Measurements from ENCODE around the gene GSTO2.
A peak's percentile ranks its signal among the peaks of the same experiment; 100 is the strongest.

GSTO2 gene

GRCh38 chr10:104257235-104257634 lies 11.7 kb upstream of the GSTO2 start:
- Histone ChIP-seq H2AFZ (ENCODE audit: low read depth, low read length) (no peak overlapping the region), H3K27me3 (ENCODE audit: insufficient read depth, low read length) (no peaks in the 10 kb centered on the region), H3K4me1 (ENCODE audit: insufficient read depth, low read length) (peaks cover 18% of the 10 kb centered on the region), H3K9me3 (ENCODE audit: low read length) (no peaks in the 10 kb centered on the region), H3K36me3 (ENCODE audit: insufficient read depth, low read length) (peaks cover 33% of the 10 kb centered on the region), H3K4me3 (ENCODE audit: low read length) (no peak overlapping the region)

GRCh38 chr10:104258209-104258608 lies 10.8 kb upstream of the GSTO2 start:
- Histone ChIP-seq H3K36me3 (ENCODE audit: insufficient read depth, low read length) (peaks cover 33% of the 10 kb centered on the region), H2AFZ (ENCODE audit: low read depth, low read length) (no peak overlapping the region), H3K27me3 (ENCODE audit: insufficient read depth, low read length) (no peaks in the 10 kb centered on the region), H3K4me3 (ENCODE audit: low read length) (no peak overlapping the region), H3K9me3 (ENCODE audit: low read length) (no peaks in the 10 kb centered on the region), H3K4me1 (ENCODE audit: insufficient read depth, low read length) (peaks cover 18% of the 10 kb centered on the region)

GRCh38 chr10:104259456-104259855 lies 9.5 kb upstream of the GSTO2 start:
- peaks cover 10% of the 10 kb centered on the region for H3K4me1 ChIP-seq (ENCODE audit: insufficient read depth, low read length)
- no peak overlapping the region for H3K4me3 ChIP-seq (ENCODE audit: low read length)
- no peaks in the 10 kb centered on the region for H3K9me3 ChIP-seq (ENCODE audit: low read length)
- no peaks in the 10 kb centered on the region for H3K27me3 ChIP-seq (ENCODE audit: insufficient read depth, low read length)
- H3K36me3 ChIP-seq (ENCODE audit: insufficient read depth, low read length): peaks cover 33% of the 10 kb centered on the region
- no peak overlapping the region for H2AFZ ChIP-seq (ENCODE audit: low read depth, low read length)

- no peaks in the 10 kb centered on the region for H3K27me3 ChIP-seq (ENCODE audit: insufficient read depth, low read length)
- H2AFZ ChIP-seq (ENCODE audit: low read depth, low read length): no peak overlapping the region
- no peaks in the 10 kb centered on the region for H3K9me3 ChIP-seq (ENCODE audit: low read length)
- peaks cover 9% of the 10 kb centered on the region for H3K4me1 ChIP-seq (ENCODE audit: insufficient read depth, low read length)
- H3K4me3 ChIP-seq (ENCODE audit: low read length): no peak overlapping the region
- peaks cover 35% of the 10 kb centered on the region for H3K36me3 ChIP-seq (ENCODE audit: insufficient read depth, low read length)
Measured at GRCh38 chr10:104259999-104260774, 8.8 kb upstream of the GSTO2 start.

GRCh38 chr10:104260775-104261115 lies 8.2 kb upstream of the GSTO2 start:
- no peaks in the 10 kb centered on the region for H3K9me3 ChIP-seq (ENCODE audit: low read length)
- peaks cover 7% of the 10 kb centered on the region for H3K4me1 ChIP-seq (ENCODE audit: insufficient read depth, low read length)
- no peak overlapping the region for H2AFZ ChIP-seq (ENCODE audit: low read depth, low read length)
- no peaks in the 10 kb centered on the region for H3K27me3 ChIP-seq (ENCODE audit: insufficient read depth, low read length)
- peaks cover 40% of the 10 kb centered on the region for H3K36me3 ChIP-seq (ENCODE audit: insufficient read depth, low read length)
- no peak overlapping the region for H3K4me3 ChIP-seq (ENCODE audit: low read length)

- H2AFZ ChIP-seq (ENCODE audit: low read depth, low read length): no peak overlapping the region
- no peaks in the 10 kb centered on the region for H3K9me3 ChIP-seq (ENCODE audit: low read length)
- H3K4me3 ChIP-seq (ENCODE audit: low read length): no peak overlapping the region
- peaks cover 45% of the 10 kb centered on the region for H3K36me3 ChIP-seq (ENCODE audit: insufficient read depth, low read length)
- H3K27me3 ChIP-seq (ENCODE audit: insufficient read depth, low read length): no peaks in the 10 kb centered on the region
- H3K4me1 ChIP-seq (ENCODE audit: insufficient read depth, low read length): peaks cover 3% of the 10 kb centered on the region
Measured at GRCh38 chr10:104262055-104262454, 6.9 kb upstream of the GSTO2 start.

- no peaks in the 10 kb centered on the region for H3K27me3 ChIP-seq (ENCODE audit: insufficient read depth, low read length)
- H3K9me3 ChIP-seq (ENCODE audit: low read length): no peaks in the 10 kb centered on the region
- H2AFZ ChIP-seq (ENCODE audit: low read depth, low read length): no peak overlapping the region
- no peak overlapping the region for H3K4me3 ChIP-seq (ENCODE audit: low read length)
- peaks cover 16% of the 10 kb centered on the region for H3K4me1 ChIP-seq (ENCODE audit: insufficient read depth, low read length)
- H3K36me3 ChIP-seq (ENCODE audit: insufficient read depth, low read length): peaks cover 42% of the 10 kb centered on the region
Measured at GRCh38 chr10:104264783-104265182, 4.2 kb upstream of the GSTO2 start.

GRCh38 chr10:104267721-104268404 lies 1.1 kb upstream of the GSTO2 start:
- Histone ChIP-seq H3K36me3 (ENCODE audit: insufficient read depth, low read length) (peaks cover 23% of the 10 kb centered on the region), H3K4me1 (ENCODE audit: insufficient read depth, low read length) (peaks cover 14% of the 10 kb centered on the region), H2AFZ (ENCODE audit: low read depth, low read length) (no peak overlapping the region), H3K9me3 (ENCODE audit: low read length) (no peaks in the 10 kb centered on the region), H3K4me3 (ENCODE audit: low read length) (peak overlapping the region; percentile 93), H3K27me3 (ENCODE audit: insufficient read depth, low read length) (no peaks in the 10 kb centered on the region)

- Histone ChIP-seq H3K4me3 (ENCODE audit: low read length) (peak overlapping the region; percentile 93), H3K36me3 (ENCODE audit: insufficient read depth, low read length) (peaks cover 23% of the 10 kb centered on the region), H2AFZ (ENCODE audit: low read depth, low read length) (peak overlapping the region; percentile 88), H3K4me1 (ENCODE audit: insufficient read depth, low read length) (peaks cover 14% of the 10 kb centered on the region), H3K9me3 (ENCODE audit: low read length) (no peaks in the 10 kb centered on the region), H3K27me3 (ENCODE audit: insufficient read depth, low read length) (no peaks in the 10 kb centered on the region)
Measured at GRCh38 chr10:104268405-104268712, 625 bp upstream of the GSTO2 start.

- Histone ChIP-seq H3K27me3 (ENCODE audit: insufficient read depth, low read length) (peaks cover 13% of the 10 kb centered on the region), H3K4me3 (ENCODE audit: low read length) (no peak overlapping the region), H3K4me1 (ENCODE audit: insufficient read depth, low read length) (peaks cover 6% of the 10 kb centered on the region), H3K9me3 (ENCODE audit: low read length) (no peaks in the 10 kb centered on the region), H3K36me3 (ENCODE audit: insufficient read depth, low read length) (no peaks in the 10 kb centered on the region), H2AFZ (ENCODE audit: low read depth, low read length) (no peak overlapping the region)
Measured at GRCh38 chr10:104273286-104273685, 4.3 kb downstream of the GSTO2 start.

GRCh38 chr10:104273899-104274575 lies 5.1 kb downstream of the GSTO2 start:
- no peak overlapping the region for H3K4me3 ChIP-seq (ENCODE audit: low read length)
- H3K27me3 ChIP-seq (ENCODE audit: insufficient read depth, low read length): peaks cover 13% of the 10 kb centered on the region

GRCh38 chr10:104274762-104275721 lies 6.1 kb downstream of the GSTO2 start:
- no peak overlapping the region for H2AFZ ChIP-seq (ENCODE audit: low read depth, low read length)
- H3K9me3 ChIP-seq (ENCODE audit: low read length): no peaks in the 10 kb centered on the region
- H3K27me3 ChIP-seq (ENCODE audit: insufficient read depth, low read length): peaks cover 13% of the 10 kb centered on the region
- H3K4me3 ChIP-seq (ENCODE audit: low read length): no peak overlapping the region
- no peaks in the 10 kb centered on the region for H3K4me1 ChIP-seq (ENCODE audit: insufficient read depth, low read length)
- H3K36me3 ChIP-seq (ENCODE audit: insufficient read depth, low read length): no peaks in the 10 kb centered on the region

More at GRCh38 chr10:104273899-104274575, 5.1 kb downstream of the GSTO2 start:
- H3K9me3 ChIP-seq (ENCODE audit: low read length): no peaks in the 10 kb centered on the region
- no peaks in the 10 kb centered on the region for H3K36me3 ChIP-seq (ENCODE audit: insufficient read depth, low read length)
- no peak overlapping the region for H2AFZ ChIP-seq (ENCODE audit: low read depth, low read length)
- H3K4me1 ChIP-seq (ENCODE audit: insufficient read depth, low read length): peaks cover 5% of the 10 kb centered on the region

Measured in neuron (in vitro differentiated cells).